ENCODE results near the gene CCDC28B.

DNA sequence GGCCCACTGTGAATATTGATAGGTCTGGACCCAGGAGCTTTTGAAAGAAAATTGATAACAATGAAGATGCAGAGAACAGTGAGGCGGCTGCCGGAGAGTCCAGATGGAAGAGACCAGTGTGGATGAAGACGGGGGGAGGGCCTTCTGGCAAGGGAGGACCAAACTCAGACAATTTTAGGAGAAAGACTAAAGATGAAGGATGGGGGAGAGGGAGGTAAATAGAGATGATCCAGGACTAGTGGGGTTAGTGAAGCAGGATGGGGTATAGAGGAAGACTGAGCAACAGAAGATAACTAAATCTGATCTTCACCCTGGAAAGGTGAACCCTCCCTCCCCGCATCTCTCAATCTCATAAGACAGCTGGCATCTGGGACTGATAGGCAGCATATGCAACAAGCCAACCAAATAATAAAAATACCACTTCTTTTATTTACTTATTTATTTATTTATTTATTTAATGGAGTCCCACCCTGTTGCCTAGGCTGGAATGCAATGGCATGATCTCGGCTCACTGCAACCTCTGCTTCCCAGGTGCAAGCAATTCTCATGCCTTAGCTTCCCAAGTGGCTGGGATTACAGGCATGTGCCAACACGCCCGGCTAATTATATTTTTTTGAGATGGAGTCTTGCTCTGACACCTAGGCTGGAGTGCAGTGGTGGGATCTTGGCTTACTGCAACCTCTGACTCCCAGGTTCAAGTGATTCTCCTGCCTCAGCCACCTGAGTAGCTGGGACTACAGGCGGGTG is 32.3 kb downstream of the CCDC28B start:
- TF ChIP-seq, protein P1, sequence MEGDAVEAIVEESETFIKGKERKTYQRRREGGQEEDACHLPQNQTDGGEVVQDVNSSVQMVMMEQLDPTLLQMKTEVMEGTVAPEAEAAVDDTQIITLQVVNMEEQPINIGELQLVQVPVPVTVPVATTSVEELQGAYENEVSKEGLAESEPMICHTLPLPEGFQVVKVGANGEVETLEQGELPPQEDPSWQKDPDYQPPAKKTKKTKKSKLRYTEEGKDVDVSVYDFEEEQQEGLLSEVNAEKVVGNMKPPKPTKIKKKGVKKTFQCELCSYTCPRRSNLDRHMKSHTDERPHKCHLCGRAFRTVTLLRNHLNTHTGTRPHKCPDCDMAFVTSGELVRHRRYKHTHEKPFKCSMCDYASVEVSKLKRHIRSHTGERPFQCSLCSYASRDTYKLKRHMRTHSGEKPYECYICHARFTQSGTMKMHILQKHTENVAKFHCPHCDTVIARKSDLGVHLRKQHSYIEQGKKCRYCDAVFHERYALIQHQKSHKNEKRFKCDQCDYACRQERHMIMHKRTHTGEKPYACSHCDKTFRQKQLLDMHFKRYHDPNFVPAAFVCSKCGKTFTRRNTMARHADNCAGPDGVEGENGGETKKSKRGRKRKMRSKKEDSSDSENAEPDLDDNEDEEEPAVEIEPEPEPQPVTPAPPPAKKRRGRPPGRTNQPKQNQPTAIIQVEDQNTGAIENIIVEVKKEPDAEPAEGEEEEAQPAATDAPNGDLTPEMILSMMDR (IDR thresholded peaks at IDR 0.05) = no peak
- TF ChIP-seq POLR2A (IDR thresholded peaks at IDR 0.05) = no peak
